GM10847 (cell line): ENCODE data around the gene ERF.

Experiments
- POLR2A ChIP-seq: IDR thresholded peaks from 2 replicates; pipeline ENCODE4 v1.6.1; 2011; ENCODE audit not compliant: insufficient read length; ENCODE audit errors: extremely low read depth

Gene ERF

DNA sequence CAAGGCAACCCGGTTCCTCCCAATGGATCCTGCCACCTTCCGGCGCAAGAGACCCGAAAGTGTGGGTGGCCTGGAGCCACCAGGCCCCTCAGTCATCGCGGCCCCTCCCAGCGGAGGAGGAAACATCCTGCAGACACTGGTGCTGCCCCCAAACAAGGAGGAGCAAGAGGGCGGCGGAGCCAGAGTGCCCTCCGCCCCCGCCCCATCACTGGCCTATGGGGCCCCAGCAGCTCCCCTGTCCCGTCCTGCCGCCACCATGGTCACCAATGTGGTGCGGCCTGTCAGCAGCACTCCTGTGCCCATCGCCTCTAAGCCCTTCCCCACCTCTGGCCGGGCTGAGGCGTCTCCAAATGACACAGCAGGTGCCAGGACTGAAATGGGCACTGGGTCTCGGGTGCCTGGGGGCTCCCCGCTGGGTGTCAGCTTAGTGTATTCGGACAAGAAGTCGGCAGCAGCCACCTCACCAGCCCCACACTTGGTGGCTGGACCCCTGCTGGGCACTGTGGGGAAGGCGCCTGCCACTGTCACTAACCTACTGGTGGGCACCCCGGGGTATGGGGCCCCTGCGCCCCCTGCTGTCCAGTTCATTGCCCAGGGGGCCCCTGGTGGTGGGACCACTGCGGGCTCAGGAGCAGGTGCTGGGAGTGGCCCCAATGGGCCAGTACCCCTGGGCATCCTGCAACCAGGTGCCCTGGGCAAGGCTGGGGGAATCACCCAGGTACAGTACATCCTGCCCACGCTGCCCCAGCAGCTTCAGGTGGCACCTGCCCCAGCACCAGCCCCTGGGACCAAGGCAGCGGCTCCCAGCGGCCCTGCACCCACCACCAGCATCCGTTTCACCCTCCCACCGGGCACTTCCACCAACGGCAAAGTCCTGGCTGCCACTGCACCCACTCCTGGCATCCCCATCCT, 35.9 kb upstream of the ERF start:
- no peak for TF ChIP-seq POLR2A

DNA sequence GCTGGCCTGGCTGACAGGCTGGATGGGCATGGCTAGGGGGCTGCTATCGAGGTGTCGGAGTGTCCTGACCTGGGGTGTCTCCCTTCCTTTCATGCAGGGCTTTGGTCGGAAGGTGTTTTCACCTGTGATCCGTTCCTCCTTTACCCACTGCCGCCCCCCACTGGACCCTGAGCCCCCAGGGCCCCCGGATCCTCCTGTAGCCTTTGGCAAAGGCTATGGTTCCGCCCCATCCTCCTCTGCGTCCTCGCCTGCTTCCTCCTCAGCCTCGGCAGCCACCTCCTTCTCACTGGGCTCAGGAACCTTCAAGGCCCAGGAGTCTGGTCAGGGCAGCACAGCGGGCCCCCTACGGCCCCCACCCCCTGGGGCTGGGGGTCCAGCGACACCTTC, 35.2 kb upstream of the ERF start:
- no peak for TF ChIP-seq POLR2A

DNA sequence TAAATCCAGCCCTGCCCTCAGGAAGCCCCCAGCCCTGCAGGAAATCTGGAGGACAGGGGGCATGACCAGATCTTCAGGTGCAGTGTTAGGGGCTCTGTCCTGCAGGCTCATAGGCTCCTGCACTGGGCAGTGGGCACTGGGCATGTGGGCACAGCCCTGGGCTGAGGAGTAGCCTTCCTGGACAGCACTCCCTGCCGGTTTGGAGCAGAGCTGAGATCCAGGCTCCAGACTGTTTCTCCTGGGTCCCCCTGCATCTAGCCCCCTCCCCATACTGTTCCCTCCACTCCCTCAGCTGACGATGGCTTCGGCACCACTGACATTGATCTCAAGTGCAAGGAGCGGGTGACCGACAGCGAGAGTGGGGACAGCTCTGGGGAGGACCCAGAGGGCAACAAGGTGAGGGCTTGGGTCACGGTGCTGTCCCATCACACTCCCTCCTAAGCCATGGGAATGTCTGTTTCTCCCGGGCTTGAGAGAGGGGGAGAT, 34.7 kb upstream of the ERF start:
- no peak for TF ChIP-seq POLR2A

DNA sequence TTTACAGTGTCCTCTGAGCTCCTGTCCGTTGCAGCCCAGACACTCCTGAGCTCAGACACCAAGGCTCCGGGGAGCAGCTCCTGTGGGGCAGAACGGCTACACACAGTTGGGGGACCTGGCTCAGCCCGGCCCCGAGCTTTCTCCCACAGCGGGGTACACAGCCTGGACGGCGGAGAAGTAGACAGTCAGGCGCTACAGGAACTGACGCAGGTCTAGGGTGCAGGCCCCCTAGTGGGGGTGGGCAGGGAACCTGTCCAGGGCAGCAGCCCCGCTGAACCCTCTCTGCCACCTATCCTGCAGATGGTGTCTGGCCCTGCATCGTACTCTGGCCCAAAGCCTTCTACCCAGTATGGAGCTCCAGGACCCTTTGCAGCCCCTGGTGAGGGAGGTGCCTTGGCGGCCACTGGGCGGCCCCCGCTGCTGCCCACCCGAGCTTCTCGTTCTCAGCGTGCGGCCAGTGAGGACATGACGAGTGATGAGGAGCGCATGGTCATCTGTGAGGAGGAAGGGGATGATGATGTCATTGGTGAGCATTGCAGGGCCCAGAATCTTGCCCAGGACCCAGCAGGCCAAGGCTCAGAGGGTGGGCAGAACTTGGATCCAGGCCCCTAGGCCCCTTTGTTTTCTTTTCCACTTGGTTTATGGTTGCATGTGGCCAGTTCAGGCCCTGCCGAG, 34.1 kb upstream of the ERF start:
- no peak for TF ChIP-seq POLR2A

DNA sequence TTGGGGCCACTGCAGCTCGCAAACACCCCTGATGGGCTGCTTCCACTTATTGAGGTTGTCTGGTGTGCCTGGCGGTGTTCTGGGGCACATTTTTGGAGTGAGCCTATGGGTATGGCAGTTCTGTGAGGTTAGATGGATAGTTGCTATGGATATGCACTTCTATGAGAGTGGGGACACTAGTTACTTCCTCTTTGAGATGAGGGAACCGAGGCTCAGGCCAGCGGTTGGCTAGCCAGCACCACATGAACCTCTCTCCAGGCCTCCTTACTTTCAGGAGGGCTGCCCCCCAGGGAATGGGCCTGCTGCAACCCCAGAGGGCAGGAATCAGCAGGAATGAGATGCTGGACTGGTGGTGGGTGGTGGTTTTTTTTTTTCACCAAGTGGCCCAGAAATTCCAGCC, 33.5 kb upstream of the ERF start:
- no peak for TF ChIP-seq POLR2A

DNA sequence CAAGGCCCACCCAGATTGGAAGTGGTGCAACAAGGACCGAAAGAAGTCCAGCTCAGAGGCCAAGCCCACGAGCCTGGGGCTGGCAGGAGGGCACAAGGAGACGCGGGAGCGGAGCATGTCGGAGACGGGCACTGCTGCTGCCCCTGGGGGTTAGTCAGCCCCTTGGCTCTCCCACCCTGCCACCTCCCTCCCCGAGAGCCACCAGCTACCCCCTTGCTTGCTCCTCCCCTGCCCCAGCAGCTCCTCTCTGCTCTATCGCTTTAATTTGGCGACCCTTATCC, 32.8 kb upstream of the ERF start:
- no peak for TF ChIP-seq POLR2A

DNA sequence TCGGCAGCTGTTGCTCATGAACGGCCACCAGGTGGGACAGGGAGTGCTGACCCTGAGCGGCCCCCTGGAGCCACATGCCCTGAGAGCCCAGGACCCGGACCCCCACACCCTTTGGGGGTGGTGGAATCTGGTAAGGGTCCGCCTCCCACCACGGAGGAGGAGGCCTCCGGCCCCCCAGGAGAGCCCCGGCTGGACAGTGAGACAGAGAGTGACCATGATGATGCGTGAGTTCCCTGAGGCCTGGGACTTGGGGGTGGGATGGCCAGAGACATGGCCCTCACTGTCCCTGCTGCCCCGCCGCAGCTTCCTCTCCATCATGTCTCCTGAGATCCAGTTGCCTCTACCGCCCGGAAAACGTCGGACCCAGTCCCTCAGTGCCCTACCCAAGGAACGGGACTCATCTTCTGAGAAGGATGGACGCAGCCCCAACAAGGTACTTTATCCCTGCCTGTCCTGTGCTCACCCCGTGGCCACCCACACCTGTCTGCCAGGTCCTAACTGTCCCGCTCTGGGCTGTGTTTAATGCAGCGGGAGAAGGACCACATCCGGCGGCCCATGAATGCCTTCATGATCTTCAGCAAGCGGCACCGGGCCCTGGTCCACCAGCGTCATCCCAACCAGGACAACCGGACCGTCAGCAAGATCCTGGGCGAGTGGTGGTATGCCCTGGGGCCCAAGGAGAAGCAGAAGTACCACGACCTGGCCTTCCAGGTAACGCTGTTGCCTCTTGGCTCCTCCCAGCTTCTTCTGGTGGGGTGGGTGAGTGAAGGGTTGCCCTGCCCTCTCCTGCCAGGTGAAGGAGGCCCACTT, 32.3 kb upstream of the ERF start:
- TF ChIP-seq POLR2A = no peak

DNA sequence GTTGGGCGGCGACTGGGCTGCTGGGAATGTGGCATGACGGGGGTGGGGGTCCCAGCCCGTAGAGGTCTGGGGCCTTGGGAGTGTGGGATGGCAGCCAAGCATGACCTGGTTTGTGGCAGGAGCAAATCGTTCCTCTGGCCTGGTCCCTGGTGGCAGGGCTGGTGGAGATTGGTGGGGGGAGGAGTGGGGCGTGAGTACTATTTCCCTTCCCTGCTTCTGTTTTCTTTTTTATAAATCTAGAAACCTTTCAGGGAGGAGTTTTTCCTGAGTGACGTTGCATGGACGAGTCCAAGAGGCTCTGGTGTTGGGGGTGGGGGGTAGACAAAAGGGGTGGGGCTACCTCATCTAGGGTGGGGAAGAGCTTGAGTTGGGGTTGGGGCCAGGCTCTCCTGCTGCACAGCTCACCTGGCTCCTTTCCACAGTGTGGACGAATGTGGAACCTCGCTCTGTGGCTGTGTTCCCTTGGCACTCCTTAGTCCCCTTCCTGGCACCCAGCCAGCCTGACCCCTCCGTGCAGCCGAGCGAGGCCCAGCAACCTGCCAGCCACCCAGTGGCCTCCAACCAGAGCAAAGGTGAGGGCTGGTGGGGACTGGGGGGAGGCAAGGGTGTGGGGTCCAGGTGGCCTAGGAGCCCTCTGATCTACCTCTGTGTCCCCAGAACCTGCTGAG, 31.6 kb upstream of the ERF start:
- TF ChIP-seq POLR2A = no peak

DNA sequence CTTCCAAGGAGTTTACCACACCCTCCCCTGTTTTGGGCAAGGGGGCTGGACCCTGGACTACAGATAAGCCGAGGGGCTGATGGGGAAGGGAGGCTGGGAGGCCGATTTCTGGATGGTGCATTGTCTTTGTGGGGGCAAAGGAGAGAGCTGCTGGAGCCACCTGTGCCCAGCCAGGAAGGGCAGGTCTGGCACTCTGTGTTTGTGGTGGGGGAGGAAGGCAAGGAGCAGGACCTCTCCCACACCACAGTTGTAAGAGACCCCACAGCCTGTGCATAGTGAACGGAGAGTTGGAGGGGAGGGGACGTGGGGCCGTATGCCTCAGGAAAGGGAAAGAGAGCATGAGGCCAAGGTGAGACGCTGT, 31.0 kb upstream of the ERF start:
- no peak for TF ChIP-seq POLR2A

DNA sequence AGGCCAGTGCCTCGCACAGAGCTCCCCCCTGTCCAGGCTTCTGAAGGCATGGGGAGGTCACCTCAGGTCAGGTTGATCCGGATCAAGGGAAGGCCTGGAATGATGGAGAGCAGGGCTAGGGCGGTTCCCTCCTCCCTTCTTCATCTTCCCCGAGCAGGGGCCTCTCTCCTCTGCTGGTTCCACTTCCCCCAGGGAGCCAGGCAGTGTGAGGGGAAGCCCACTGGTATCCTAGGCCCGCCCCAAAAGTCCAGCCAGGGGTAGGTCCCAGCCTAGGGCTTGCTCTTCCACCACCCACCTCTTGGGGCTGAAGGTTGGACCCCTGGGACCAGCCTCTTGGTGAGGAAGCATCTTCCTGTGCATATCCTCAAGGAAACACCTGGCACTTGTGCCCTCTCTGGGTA, 30.6 kb upstream of the ERF start:
- no peak for TF ChIP-seq POLR2A

DNA sequence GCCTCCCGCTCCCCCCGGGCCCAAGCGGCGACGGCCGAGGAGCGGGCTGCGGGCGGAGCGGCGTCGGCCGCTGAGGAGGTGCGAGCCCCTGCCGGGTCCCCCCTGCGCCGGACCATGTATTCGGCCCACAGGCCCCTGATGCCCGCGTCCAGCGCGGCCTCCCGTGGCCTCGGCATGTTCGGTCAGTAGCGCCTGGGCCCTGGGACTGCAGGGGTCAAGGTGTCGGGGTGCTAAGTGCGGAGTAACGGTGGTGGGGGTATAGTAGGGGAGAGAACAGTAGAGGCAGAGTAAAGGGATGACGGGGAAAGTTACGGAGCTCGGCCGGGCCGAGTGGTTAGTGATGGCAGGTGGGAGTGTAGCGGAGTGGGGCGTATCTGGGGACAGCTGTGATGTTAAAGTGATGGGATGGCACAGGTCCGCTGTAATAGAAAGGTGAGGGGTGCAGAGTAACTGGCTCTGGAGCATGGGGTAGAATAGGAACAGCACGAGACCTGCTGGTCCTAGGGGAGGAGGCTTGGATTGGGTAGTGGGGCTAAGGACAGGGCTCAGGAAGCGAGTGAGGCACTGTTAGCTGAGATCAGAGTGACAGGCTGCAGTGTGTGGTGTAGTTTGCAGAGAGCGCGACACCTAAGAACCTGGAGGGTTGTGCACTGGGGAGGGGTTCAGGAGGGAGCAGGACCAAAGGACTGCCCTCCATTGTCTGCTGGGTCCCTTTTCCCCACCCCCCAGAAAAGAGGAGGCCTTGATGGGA, 29.8 kb upstream of the ERF start:
- TF ChIP-seq POLR2A = no peak

DNA sequence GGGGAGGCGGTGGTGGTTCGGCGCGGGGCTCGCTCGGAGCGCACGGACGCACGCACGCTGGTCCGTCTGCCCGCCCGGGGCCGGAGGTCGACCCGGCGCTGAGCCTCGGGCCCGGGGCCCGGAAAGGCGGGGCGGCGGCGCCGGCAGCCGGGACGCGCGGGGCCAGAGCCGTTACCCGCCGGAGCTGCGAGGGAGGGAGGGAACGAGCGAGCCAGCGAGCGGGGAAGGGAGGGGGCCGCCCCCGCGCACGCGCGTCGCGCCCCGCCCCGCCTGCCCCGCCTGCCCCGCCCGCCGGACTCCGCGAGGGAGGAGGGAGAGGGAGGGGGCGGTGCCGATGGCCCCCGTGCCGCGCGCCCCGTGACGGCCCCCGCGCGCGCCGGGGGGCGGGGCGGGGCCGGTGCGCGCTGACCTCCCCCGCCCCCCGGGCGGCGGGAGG, 29.2 kb upstream of the ERF start:
- TF ChIP-seq POLR2A = no peak

DNA sequence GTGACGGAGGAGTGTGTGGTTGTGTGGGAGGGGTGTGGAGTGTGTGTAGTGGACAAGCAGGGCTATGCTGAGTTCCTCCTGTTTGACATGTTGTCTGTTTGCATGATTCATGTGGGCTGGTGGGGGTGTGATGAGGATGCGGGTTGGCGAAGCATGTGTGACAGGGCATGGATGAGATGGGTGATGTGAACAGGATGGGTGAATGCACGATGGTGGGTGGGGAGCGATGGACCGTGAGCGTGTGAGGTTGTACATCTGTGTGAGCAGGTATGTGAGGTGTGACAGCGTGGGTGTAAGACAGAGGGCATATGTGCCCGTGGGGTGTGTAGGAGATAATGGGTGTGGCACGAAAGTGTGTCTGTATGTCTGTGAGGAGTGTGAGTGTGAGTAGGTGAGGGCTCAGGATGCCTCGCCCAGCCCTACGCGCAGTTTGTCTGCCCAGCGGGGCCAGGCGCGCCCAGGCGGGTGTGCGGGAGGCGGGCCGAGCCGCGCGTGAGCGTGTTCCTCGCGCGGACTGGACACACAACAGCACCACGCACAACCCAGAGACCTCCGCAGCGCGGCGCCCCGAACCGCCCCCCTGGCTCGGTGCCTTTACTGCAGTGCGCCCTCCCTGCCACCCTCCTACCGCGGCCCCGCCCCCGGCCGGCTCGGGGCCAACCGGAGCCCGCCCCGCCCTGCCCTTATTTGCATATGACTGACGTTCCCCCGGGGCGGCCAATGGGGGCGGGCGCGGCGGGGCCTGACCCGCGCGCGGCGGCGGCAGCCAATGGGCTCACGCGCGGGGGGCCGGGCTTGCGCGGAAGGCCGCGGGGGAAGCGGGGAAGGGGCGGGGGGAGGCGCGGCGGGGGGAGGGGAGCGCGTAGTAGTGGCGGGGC, 28.5 kb upstream of the ERF start:
- peak; percentile 70 for TF ChIP-seq POLR2A

DNA sequence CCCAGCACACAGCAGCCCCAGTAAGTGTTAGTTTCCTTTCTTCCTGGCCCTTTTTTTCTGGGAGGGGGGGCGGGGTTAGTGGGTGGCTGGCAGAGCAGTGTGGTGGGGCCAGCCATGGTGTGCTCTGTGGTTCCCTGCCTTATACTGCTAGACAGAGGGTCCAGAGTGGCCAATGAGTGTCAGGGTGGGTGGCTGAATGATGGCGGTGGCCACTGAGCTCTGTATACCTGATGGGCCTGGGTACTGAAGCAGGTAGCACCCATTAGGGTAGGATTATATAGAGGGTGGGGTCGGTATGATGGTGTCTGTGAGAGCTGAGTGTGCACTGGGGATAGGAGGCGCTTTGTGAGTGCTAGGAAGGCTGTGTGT, 27.9 kb upstream of the ERF start:
- no peak for TF ChIP-seq POLR2A
